NCI-H1930 (cell line): ENCODE measurements around the gene PCNX1.
"Not testable (repeated sequence)": the region's sequence is repeated elsewhere in the genome, so short reads cannot be mapped to it uniquely, and the experiment has no call there.

Experiments
- DNase-seq, 2 experiments: peaks; one replicate each; lab custom pipeline; 2025; lab: John Stamatoyannopoulos, UW

Gene PCNX1

GRCh38 chr14:71122866-71123565 is 215.8 kb downstream of the PCNX1 start:
- no peak for DNase-seq

DNA sequence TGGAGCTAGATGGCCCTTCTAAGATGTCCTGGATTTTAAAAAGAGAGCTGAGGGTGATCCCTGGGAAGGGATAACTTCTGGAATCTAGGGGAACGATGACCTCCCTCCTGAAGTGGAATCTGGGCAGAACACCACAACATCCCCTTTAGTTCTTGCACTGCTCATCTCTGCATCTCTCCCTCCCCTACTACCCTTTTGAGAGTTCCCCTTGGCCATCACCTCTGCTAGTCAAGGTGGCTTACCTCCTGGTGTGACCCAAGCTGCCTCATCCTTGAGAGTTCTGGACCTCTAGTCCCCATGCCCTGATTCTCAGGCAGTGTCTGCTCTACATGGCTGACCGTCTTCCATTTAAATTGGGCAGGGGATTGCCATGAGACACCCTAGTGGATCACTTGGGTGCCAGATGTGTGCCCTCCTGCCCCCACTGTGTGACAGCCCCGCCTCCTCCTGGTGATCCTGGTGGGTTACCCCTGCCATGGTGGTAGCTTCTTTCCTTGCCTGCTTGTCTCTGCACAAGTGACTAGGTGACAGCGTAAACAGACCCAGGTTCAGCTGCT is 216.4 kb downstream of the PCNX1 start:
- no peak for DNase-seq

GRCh38 chr14:71129716-71130490 is 222.6 kb downstream of the PCNX1 start:
- not testable (repeated sequence) for DNase-seq

DNA sequence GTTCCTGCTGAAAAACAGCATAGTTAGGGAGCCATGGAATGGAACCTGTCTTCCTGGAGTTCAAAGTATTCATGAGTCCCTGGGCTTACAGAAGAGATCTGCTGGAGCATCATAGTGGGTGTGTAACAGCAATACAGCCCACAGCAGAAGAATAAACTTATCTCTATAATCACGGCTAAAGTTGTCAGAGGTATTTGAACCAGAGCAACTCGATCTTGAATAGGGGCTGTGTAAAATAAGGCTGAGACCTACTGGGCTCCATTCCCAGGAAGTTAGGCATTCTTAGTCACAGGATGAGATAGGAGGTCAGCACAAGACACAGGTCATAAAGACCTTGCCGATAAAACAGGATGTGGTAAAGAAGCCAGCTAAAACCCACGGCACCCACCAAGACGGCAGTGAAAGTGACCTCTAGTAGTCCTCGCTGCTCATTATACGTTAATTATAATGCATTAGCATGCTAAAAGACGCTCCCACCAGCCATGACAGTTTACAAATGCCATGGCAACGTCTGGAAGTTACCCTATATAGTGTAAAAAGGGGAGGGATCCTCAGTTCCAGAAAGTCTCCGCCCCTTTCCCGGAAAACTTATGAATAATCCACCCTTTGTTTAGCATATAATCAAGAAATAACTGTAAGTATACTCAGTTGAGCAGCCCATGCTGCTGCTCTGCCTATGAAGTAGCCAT is 223.4 kb downstream of the PCNX1 start:
- no peak for DNase-seq

- DNase-seq: no peak
Measured at GRCh38 chr14:71133296-71133695, 226.0 kb downstream of the PCNX1 start.

- DNase-seq: no peak
Measured at GRCh38 chr14:71135496-71135895, 228.2 kb downstream of the PCNX1 start.

- no peak for DNase-seq
Measured at GRCh38 chr14:71135911-71136310, 228.7 kb downstream of the PCNX1 start.

GRCh38 chr14:71136386-71137060 is 229.3 kb downstream of the PCNX1 start:
- DNase-seq: no peak

GRCh38 chr14:71137536-71138447 is 230.5 kb downstream of the PCNX1 start:
- no peak for DNase-seq

DNA sequence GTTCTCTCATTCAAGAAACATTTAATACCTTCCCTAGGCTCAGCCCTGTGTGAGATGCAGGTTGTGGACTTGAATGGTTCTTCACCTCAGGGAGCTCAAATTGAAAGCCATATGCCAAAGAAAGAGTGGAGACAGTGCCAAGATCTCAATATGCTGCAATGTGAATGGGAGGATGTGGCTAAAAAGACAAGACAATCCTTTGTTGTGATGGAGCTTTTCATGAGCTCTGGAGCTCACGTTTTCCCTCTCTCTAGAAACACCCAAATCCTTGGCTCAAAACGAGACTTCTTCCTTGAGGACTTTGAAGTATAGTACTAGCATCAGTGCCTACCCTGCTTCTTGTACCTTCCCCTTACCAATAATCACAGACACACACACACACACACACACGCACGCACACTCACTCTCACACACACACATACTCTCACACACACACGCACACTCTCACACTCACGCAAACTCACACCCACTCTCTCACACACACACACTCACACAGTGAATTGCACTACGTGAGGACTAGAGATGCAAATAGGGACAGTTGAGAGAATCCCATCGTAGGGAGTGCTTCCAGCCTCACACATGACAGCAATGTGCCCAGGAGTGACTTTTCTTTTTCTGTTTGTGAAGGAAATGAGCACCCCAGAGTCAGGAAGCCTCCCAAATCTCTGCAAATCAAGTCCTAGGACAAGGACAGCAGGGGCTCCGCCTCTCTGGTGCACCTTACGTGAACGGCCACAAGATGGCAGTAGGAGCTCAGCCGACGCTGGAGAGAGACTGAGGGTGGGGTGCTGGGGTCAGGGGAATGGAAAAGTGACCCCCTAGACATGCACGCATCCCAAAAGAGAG is 231.4 kb downstream of the PCNX1 start:
- DNase-seq: peak in 1 of 2 experiments; percentile 23

DNA sequence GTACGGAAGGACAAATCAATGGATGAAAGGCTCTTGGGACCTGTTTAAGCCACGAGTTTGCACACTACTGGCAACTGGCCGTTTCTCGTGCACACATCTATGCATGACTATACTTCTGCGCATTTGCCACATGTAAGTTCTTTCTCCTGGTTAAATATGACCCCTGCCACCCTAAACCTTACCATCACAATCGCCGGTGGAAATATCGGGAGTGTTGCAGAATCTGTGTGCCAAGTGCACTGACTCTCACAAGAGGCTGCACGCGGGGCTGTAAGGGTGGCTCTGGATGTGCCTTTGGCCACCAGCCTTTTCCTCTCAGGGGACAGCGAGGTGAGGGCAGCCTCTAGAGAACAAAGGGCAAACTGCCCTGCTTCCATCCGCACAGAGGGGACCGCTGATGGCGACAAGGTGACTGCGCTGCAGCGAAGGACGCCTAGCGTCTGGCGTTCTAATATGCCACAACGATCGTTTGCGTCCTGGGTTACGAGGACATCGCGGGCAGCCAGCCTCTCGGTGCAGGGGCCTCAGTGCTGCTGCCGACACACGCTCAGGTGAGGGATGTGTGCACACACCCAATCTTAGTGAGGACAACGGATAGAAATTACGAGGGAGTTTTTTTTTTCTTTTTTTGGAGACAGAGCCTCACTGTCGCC is 232.2 kb downstream of the PCNX1 start:
- no peak for DNase-seq

- DNase-seq: no peak
Measured at GRCh38 chr14:71140157-71140556, 232.9 kb downstream of the PCNX1 start.

- no peak for DNase-seq
Measured at GRCh38 chr14:71141701-71142374, 234.6 kb downstream of the PCNX1 start.

DNA sequence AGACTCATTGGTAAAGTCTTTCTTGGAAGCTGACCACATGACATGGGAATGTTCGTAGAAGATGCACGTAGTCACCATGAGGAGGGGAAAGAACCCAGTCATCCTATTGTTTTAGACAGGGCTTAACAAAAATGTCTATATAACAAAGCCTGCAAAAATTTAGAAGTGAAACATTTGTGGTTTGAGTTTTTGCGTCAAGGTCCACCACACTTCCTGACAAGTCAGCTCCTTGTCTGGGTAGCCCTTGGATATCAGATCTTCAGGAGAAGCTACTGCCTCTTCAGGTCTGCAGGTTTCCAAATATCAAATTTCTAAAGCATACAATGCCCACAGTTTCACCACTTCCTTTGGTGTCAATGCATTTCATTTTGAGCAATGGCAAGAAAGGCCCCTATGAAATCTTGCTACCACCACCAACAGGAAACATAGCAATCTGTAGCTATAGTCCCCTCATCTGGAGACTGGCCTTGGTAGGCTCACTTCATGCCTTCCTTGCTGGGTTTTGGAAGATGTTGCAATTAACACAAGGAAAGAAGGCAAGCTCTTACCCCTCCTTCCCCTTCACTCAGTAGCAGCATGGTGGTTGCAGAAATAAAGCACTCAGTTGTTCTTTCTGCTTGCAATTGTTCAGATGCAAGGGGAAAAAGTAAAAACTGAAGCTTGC is 235.2 kb downstream of the PCNX1 start:
- no peak for DNase-seq

DNA sequence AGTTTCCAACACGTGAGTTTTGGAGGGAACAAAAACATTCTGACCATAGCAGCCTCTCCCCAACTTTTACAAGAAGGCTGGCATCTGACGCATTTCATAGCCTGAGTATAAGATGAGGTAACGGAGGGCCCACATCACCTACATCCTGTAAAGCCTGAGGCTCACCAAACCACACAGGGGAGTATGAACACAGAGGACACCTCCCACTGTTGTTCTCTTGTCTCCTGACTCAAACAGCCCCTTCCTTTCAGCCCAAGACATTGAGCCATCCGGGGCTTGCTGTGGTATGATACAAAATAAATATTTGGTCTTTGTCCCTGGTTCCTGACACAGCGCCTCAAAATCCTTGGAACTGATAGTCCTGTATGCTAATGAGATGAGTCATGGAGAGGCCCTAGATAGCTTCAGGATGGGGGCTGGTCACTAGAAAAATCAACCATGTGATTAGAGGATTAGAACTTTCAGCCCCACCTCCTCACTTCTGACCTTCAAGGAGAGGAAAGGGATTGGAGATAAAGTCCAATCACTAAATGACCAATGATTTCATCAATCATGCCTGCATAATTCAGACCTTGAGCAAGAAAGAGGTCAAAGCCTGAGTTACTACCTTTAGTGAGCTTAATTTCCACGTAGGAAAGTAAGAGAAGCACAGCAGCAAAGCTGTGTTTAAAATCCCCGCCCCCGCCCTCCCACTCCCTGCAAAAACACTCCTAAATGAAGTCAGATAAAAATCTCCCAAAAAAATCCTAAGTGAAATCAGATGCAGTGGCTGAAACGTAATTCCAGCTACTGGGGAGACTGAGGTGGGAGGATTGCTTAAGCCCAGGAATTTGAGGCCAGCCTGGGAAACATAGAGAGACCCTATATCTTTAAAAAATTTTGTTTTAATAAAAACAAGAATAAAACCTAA is 236.4 kb downstream of the PCNX1 start:
- no peak for DNase-seq

GRCh38 chr14:71147335-71147734 is 240.1 kb downstream of the PCNX1 start:
- DNase-seq: not testable (repeated sequence)

GRCh38 chr14:71148627-71149026 is 241.4 kb downstream of the PCNX1 start:
- DNase-seq: no peak
